GM23248 (cell line): ENCODE results near the gene NHSL1.

ENCODE experiments used
- EZH2 ChIP-seq: fragments of 200-600 bp; sonication (generic); IDR thresholded peaks from 2 replicates; pipeline ENCODE4 v1.6.1; 2018; ENCODE audit warnings: antibody characterized with exemption, mild to moderate bottlenecking; ENCODE audit not compliant: insufficient read depth, poor library complexity, severe bottlenecking
- EZH2phosphoT487 ChIP-seq: fragments of 200-600 bp; sonication (generic); IDR thresholded peaks from 2 replicates; pipeline ENCODE4 v1.6.1; 2018; ENCODE audit warnings: antibody characterized with exemption, moderate library complexity, mild to moderate bottlenecking, low read depth; ENCODE audit not compliant: insufficient read depth

DNA sequence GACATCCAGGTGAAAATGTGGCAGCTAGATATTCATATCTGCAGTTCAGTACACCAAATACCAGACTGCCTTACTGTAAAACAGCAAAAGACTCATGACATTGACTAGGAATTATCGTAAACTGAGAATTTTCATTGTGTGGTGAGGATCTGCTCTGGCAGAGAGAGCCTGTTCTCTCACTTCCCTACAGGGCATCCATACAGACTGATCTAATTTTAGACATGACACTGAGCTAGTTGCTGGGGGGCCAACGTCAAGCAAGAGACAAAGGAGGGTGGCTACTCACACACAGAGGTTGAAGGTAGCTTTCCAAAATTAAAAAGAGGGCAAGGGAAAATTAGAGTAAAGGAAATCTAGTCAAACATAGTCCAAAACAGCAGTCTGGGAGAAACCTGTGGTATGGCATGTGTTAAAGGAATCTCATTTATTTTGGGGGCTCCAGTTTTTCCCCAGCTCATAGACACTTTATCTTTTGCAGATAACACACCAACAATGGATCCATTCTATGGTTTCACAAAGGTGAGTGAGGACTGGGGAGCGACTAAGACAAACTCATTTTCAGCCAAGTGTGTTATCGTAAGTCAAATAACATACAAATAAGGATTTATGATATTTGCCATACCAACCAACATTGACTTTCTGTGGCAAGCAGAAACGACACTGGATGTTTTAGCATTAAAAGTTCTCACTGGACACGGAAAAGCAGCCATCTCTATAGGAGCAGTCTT is 36.6 kb upstream of the NHSL1 start:
- TF ChIP-seq EZH2 (no peak), EZH2phosphoT487 (no peak)
